Uterus (tissue), 2 donors: ENCODE results near the gene SERPINA12.
A peak's percentile ranks its signal among the peaks of the same experiment; 100 is the strongest.

Experiments
- CTCF ChIP-seq, 4 experiments: fragments of 200-600 bp in 2 of 4; fragments of 450-650 bp in 2 of 4; sonication (generic) in 2 of 4; IDR thresholded peaks; one replicate each; pipeline ENCODE4 v1.5.1; 2016 to 2019; ENCODE audit warnings: antibody characterized with exemption in 4 of 4, mild to moderate bottlenecking in 2 of 4, moderate library complexity in 1 of 4
- POLR2A ChIP-seq, 2 donors: fragments of 450-650 bp; IDR thresholded peaks; one replicate each; pipeline ENCODE4 v1.6.1; 2016; ENCODE audit warnings: antibody characterized with exemption in 2 of 2, mild to moderate bottlenecking in 1 of 2, moderate library complexity in 1 of 2

GRCh38 chr14:94548999-94549985 is 40.0 kb upstream of the SERPINA12 start:
- TF ChIP-seq CTCF (IDR thresholded peaks at IDR 0.05) = peak; percentile 33 to 64 (median 51)
- no peak for TF ChIP-seq POLR2A (IDR thresholded peaks at IDR 0.05)
